WTC11 (cell line): ENCODE results near the gene RHOBTB3. TPM values are rescaled to one million over a fixed set of nuclear protein-coding genes. Genes with fewer than 3 reads are reported as not detected.

Source experiments
- ATAC-seq: fragments of 200-7000 bp; cut with Tn5 transposase; 2 replicates; pipeline ENCODE4 v1.10.0; 2021; ENCODE audit warnings: mild to moderate bottlenecking, moderate library complexity
- CTCF ChIA-PET: fragments of 300-600 bp; sonication (Branson Sonifier 250); formaldehyde crosslinking; loops from one replicate; lab custom pipeline; 2021; ENCODE audit warnings: antibody characterized with exemption; lab: Charles Lee
- POLR2A ChIA-PET: fragments of 350-600 bp; sonication (Branson Sonifier 250); formaldehyde crosslinking; loops from one replicate; lab custom pipeline; 2021; ENCODE audit warnings: antibody characterized with exemption; lab: Charles Lee
- DNase-seq: peaks from one replicate; pipeline ENCODE4 v3.0.0; 2021; ENCODE audit warnings: low spot score
- H3K27ac Mint-ChIP-seq: 2 replicates; pipeline ENCODE4 v1.8.0; 2021; ENCODE audit warnings: mixed read lengths
- H3K27me3 Mint-ChIP-seq: 2 replicates; pipeline ENCODE4 v1.8.0; 2021; ENCODE audit warnings: low read depth, mild to moderate bottlenecking, moderate library complexity, mixed read lengths
- H3K36me3 Mint-ChIP-seq: 2 replicates; pipeline ENCODE4 v1.8.0; 2021; ENCODE audit warnings: mixed read lengths
- H3K4me1 Mint-ChIP-seq: 2 replicates; pipeline ENCODE4 v1.8.0; 2022; ENCODE audit warnings: mixed read lengths
- H3K4me3 Mint-ChIP-seq: 2 replicates; pipeline ENCODE4 v1.8.0; 2021; ENCODE audit warnings: mild to moderate bottlenecking, moderate library complexity, mixed read lengths
- H3K9me3 Mint-ChIP-seq: 2 replicates; pipeline ENCODE4 v1.8.0; 2021; ENCODE audit warnings: mixed read lengths
- JAZF1 ChIP-seq: fragments of 250-450 bp; sonication (Bioruptor Pico); IDR thresholded peaks from 2 replicates; pipeline ENCODE4 v1.9.0; 2021; ENCODE audit warnings: moderate library complexity, mild to moderate bottlenecking, inconsistent platforms
- NFATC4 ChIP-seq: fragments of 250-450 bp; sonication (Bioruptor Pico); IDR thresholded peaks from 2 replicates; pipeline ENCODE4 v1.9.0; 2021; ENCODE audit warnings: mild to moderate bottlenecking
- PRRX2 ChIP-seq: fragments of 250-450 bp; sonication (Bioruptor Pico); IDR thresholded peaks from 2 replicates; pipeline ENCODE4 v1.8.0; 2021; ENCODE audit warnings: mild to moderate bottlenecking
- SMAD3 ChIP-seq: sonication (generic); formaldehyde crosslinking; IDR thresholded peaks from 2 replicates; pipeline ENCODE4 v1.8.0; 2022; ENCODE audit warnings: missing genetic modification reagents, mild to moderate bottlenecking, borderline replicate concordance
- SMAD4 ChIP-seq: sonication (generic); formaldehyde crosslinking; IDR thresholded peaks from 2 replicates; pipeline ENCODE4 v1.8.0; 2022; ENCODE audit warnings: mild to moderate bottlenecking, missing genetic modification reagents
- ZNF138 ChIP-seq: sonication (generic); formaldehyde crosslinking; conservative IDR thresholded peaks from 2 replicates; pipeline ENCODE4 v1.8.1; 2022; ENCODE audit warnings: mild to moderate bottlenecking, moderate library complexity, missing genetic modification reagents
- ZNF219 ChIP-seq: sonication (generic); formaldehyde crosslinking; IDR thresholded peaks from 2 replicates; pipeline ENCODE4 v1.8.0; 2023; ENCODE audit warnings: missing genetic modification reagents, mild to moderate bottlenecking, borderline replicate concordance
- ZNF263 ChIP-seq: sonication (generic); formaldehyde crosslinking; IDR thresholded peaks from 2 replicates; pipeline ENCODE4 v1.8.1; 2022; ENCODE audit warnings: low read depth, mild to moderate bottlenecking, moderate library complexity, missing genetic modification reagents
- ZNF317 ChIP-seq: sonication (generic); formaldehyde crosslinking; IDR thresholded peaks from 2 replicates; pipeline ENCODE4 v1.8.1; 2023; ENCODE audit warnings: low read depth, mild to moderate bottlenecking, moderate library complexity, missing genetic modification reagents, borderline replicate concordance
- ZNF423 ChIP-seq: fragments of 250-450 bp; sonication (Bioruptor Pico); IDR thresholded peaks from 2 replicates; pipeline ENCODE4 v2.1.2; 2022; ENCODE audit warnings: mild to moderate bottlenecking, moderate library complexity
- total RNA-seq: library from RNA; stranded (reverse); gene quantifications from 3 replicates; pipeline ENCODE4 v1.2.3, GENCODE V29; 2021
- TF ChIP-seq, protein P1 (sequence below): sonication (generic); formaldehyde crosslinking; IDR thresholded peaks from 2 replicates; pipeline ENCODE4 v1.8.1; 2022; ENCODE audit warnings: low read depth, mild to moderate bottlenecking, moderate library complexity, missing genetic modification reagents, borderline replicate concordance
- TF ChIP-seq, protein P2 (sequence below): sonication (generic); formaldehyde crosslinking; IDR thresholded peaks from 2 replicates; pipeline ENCODE4 v1.8.1; 2023; ENCODE audit warnings: mild to moderate bottlenecking, missing genetic modification reagents
- TF ChIP-seq, protein P3 (sequence below): sonication (generic); formaldehyde crosslinking; IDR thresholded peaks from 2 replicates; pipeline ENCODE4 v1.8.1; 2023; ENCODE audit warnings: mild to moderate bottlenecking, missing genetic modification reagents, borderline replicate concordance
- TF ChIP-seq, protein P4 (sequence below): sonication (generic); formaldehyde crosslinking; IDR thresholded peaks from 2 replicates; pipeline ENCODE4 v1.8.0; 2022; ENCODE audit warnings: mild to moderate bottlenecking, missing genetic modification reagents
- TF ChIP-seq, protein P5 (sequence below): fragments of 250-450 bp; sonication (Bioruptor Pico); IDR thresholded peaks from 2 replicates; pipeline ENCODE4 v2.1.2; 2022; ENCODE audit warnings: mild to moderate bottlenecking, moderate library complexity
- TF ChIP-seq, protein P6 (sequence below): sonication (generic); formaldehyde crosslinking; IDR thresholded peaks from 2 replicates; pipeline ENCODE4 v1.8.1; 2023; ENCODE audit warnings: mild to moderate bottlenecking, missing genetic modification reagents, moderate library complexity
- TF ChIP-seq, protein P7 (sequence below): fragments of 250-450 bp; sonication (Bioruptor Pico); conservative IDR thresholded peaks from 2 replicates; pipeline ENCODE4 v1.9.0; 2021; ENCODE audit warnings: mild to moderate bottlenecking
- TF ChIP-seq, protein P8 (sequence below): sonication (generic); formaldehyde crosslinking; conservative IDR thresholded peaks from 2 replicates; pipeline ENCODE4 v1.8.1; 2023; ENCODE audit warnings: mild to moderate bottlenecking, low read depth, missing genetic modification reagents, moderate library complexity
- TF ChIP-seq, protein P9 (sequence below): sonication (generic); formaldehyde crosslinking; IDR thresholded peaks from 2 replicates; pipeline ENCODE4 v1.8.0; 2022; ENCODE audit warnings: mild to moderate bottlenecking, missing genetic modification reagents

Gene RHOBTB3
- total RNA-seq, 1 experiment from 2014 or later = 13.8 TPM

DNA sequence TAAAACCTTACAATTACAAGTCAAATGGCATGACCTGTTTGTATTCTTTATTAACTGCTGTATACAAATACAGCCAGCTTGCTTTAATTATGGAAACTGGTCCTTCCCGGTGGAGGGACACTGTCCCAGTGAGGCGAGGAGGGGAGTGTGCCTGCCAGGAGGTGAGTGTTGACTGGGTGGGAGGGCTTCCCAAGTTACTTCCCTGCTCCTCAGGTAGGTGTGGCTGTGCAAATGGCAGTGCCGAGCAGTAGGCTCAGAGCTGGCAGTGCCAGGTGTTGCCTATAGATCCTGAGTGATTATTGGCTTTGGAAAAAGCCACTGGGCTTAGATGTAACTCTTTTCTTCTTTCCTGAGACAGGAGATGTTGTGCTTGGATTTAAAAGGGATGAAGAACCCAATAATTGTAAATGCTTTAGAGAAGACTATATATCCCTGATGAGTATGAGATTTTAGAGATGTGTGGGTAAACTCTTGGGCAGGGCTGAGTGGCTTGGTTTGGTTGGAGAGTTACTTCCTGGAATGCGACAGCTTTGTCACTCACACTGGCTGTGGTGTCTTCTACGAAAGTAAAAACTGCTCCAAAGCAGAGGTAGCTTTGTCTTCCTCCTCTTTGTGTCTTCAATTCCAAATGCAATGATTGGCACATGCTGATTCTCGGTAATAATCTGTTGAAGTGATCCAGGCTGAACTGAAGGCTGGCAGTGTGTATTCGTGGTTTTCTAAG is 47.7 kb downstream of the RHOBTB3 start:
- H3K27ac Mint-ChIP-seq = no peak overlapping the region
- DNase-seq (no peak), ATAC-seq (no peak)
- H3K4me1 Mint-ChIP-seq = peaks cover 7% of the 10 kb centered on the region; the same call in 1 of the 2 replicates
- H3K27me3 Mint-ChIP-seq = no peaks in the 10 kb centered on the region; the same call in 1 of the 2 replicates
- ChIA-PET POLR2A (interaction anchor here (0.6 to 0.7 kb wide), 2 partner anchors 13 to 65 kb away, joined by 3 to 4 read pairs; no protein-coding TSS in a partner anchor), CTCF (interaction anchor here (0.6 to 1.2 kb wide), 3 partner anchors 56 to 108 kb away, joined by 4 to 6 read pairs (median 4); no protein-coding TSS in a partner anchor)
- no peaks in the 10 kb centered on the region for H3K9me3 Mint-ChIP-seq
- H3K36me3 Mint-ChIP-seq = no peaks in the 10 kb centered on the region
- H3K4me3 Mint-ChIP-seq = no peak overlapping the region
- TF ChIP-seq, protein P1, sequence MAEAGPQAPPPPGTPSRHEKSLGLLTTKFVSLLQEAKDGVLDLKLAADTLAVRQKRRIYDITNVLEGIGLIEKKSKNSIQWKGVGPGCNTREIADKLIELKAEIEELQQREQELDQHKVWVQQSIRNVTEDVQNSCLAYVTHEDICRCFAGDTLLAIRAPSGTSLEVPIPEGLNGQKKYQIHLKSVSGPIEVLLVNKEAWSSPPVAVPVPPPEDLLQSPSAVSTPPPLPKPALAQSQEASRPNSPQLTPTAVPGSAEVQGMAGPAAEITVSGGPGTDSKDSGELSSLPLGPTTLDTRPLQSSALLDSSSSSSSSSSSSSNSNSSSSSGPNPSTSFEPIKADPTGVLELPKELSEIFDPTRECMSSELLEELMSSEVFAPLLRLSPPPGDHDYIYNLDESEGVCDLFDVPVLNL = no peak
- TF ChIP-seq ZNF263 (no peak), ZNF138 (CRISPR knock-in tag) (no peak), ZNF317 (CRISPR knock-in tag) (no peak), NFATC4 (CRISPR knock-in tag) (no peak), PRRX2 (CRISPR knock-in tag) (no peak), JAZF1 (CRISPR knock-in tag) (no peak), SMAD4 (CRISPR knock-in tag) (no peak), SMAD3 (CRISPR knock-in tag) (no peak), ZNF219 (CRISPR knock-in tag) (no peak), ZNF423 (CRISPR knock-in tag) (no peak)
- TF ChIP-seq, protein P2, sequence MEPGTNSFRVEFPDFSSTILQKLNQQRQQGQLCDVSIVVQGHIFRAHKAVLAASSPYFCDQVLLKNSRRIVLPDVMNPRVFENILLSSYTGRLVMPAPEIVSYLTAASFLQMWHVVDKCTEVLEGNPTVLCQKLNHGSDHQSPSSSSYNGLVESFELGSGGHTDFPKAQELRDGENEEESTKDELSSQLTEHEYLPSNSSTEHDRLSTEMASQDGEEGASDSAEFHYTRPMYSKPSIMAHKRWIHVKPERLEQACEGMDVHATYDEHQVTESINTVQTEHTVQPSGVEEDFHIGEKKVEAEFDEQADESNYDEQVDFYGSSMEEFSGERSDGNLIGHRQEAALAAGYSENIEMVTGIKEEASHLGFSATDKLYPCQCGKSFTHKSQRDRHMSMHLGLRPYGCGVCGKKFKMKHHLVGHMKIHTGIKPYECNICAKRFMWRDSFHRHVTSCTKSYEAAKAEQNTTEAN (CRISPR knock-in tag) = no peak
- TF ChIP-seq, protein P3, sequence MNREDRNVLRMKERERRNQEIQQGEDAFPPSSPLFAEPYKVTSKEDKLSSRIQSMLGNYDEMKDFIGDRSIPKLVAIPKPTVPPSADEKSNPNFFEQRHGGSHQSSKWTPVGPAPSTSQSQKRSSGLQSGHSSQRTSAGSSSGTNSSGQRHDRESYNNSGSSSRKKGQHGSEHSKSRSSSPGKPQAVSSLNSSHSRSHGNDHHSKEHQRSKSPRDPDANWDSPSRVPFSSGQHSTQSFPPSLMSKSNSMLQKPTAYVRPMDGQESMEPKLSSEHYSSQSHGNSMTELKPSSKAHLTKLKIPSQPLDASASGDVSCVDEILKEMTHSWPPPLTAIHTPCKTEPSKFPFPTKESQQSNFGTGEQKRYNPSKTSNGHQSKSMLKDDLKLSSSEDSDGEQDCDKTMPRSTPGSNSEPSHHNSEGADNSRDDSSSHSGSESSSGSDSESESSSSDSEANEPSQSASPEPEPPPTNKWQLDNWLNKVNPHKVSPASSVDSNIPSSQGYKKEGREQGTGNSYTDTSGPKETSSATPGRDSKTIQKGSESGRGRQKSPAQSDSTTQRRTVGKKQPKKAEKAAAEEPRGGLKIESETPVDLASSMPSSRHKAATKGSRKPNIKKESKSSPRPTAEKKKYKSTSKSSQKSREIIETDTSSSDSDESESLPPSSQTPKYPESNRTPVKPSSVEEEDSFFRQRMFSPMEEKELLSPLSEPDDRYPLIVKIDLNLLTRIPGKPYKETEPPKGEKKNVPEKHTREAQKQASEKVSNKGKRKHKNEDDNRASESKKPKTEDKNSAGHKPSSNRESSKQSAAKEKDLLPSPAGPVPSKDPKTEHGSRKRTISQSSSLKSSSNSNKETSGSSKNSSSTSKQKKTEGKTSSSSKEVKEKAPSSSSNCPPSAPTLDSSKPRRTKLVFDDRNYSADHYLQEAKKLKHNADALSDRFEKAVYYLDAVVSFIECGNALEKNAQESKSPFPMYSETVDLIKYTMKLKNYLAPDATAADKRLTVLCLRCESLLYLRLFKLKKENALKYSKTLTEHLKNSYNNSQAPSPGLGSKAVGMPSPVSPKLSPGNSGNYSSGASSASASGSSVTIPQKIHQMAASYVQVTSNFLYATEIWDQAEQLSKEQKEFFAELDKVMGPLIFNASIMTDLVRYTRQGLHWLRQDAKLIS (CRISPR knock-in tag) = no peak
- TF ChIP-seq, protein P4, sequence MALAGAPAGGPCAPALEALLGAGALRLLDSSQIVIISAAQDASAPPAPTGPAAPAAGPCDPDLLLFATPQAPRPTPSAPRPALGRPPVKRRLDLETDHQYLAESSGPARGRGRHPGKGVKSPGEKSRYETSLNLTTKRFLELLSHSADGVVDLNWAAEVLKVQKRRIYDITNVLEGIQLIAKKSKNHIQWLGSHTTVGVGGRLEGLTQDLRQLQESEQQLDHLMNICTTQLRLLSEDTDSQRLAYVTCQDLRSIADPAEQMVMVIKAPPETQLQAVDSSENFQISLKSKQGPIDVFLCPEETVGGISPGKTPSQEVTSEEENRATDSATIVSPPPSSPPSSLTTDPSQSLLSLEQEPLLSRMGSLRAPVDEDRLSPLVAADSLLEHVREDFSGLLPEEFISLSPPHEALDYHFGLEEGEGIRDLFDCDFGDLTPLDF (CRISPR knock-in tag) = no peak
- TF ChIP-seq, protein P5, sequence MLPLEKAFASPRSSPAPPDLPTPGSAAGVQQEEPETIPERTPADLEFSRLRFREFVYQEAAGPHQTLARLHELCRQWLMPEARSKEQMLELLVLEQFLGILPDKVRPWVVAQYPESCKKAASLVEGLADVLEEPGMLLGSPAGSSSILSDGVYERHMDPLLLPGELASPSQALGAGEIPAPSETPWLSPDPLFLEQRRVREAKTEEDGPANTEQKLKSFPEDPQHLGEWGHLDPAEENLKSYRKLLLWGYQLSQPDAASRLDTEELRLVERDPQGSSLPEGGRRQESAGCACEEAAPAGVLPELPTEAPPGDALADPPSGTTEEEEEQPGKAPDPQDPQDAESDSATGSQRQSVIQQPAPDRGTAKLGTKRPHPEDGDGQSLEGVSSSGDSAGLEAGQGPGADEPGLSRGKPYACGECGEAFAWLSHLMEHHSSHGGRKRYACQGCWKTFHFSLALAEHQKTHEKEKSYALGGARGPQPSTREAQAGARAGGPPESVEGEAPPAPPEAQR (CRISPR knock-in tag) = no peak
- TF ChIP-seq, protein P6, sequence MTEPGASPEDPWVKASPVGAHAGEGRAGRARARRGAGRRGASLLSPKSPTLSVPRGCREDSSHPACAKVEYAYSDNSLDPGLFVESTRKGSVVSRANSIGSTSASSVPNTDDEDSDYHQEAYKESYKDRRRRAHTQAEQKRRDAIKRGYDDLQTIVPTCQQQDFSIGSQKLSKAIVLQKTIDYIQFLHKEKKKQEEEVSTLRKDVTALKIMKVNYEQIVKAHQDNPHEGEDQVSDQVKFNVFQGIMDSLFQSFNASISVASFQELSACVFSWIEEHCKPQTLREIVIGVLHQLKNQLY (CRISPR knock-in tag) = no peak
- TF ChIP-seq, protein P7, sequence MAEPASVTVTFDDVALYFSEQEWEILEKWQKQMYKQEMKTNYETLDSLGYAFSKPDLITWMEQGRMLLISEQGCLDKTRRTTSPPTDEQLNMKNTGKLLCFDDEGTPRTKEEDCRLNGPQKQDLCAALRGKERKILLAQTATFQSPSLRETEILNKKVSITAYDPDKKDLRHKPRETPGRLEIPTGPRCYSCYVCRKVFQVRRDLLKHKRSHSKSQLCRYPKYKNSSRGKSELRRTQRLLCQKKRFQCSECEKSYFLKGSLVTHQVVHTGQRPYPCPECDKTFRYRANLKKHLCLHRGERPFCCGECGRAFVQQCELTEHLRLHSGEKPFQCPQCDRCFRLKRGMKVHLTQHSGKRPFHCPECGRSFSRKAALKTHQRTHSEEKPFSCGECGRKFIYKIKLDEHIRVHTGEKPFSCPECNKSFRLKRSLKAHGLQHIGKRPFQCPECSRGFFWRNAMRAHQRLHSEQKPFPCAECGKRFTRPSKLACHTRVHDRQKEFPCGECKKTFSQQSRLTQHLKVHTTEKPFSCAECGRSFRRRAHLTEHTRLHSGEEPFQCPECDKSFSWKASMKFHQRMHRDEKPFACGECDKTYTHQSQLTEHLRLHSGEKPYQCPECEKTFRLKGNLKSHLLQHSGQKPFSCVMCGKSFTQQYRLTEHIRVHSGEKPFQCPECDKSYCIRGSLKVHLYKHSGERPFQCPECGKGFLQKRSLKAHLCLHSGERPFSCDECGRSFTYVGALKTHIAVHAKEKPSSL (CRISPR knock-in tag) = no peak
- TF ChIP-seq, protein P8, sequence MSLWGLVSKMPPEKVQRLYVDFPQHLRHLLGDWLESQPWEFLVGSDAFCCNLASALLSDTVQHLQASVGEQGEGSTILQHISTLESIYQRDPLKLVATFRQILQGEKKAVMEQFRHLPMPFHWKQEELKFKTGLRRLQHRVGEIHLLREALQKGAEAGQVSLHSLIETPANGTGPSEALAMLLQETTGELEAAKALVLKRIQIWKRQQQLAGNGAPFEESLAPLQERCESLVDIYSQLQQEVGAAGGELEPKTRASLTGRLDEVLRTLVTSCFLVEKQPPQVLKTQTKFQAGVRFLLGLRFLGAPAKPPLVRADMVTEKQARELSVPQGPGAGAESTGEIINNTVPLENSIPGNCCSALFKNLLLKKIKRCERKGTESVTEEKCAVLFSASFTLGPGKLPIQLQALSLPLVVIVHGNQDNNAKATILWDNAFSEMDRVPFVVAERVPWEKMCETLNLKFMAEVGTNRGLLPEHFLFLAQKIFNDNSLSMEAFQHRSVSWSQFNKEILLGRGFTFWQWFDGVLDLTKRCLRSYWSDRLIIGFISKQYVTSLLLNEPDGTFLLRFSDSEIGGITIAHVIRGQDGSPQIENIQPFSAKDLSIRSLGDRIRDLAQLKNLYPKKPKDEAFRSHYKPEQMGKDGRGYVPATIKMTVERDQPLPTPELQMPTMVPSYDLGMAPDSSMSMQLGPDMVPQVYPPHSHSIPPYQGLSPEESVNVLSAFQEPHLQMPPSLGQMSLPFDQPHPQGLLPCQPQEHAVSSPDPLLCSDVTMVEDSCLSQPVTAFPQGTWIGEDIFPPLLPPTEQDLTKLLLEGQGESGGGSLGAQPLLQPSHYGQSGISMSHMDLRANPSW (CRISPR knock-in tag) = no peak
- TF ChIP-seq, protein P9, sequence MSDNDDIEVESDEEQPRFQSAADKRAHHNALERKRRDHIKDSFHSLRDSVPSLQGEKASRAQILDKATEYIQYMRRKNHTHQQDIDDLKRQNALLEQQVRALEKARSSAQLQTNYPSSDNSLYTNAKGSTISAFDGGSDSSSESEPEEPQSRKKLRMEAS = no peak
